Measurements from ENCODE around the gene OVAAL.

DNA sequence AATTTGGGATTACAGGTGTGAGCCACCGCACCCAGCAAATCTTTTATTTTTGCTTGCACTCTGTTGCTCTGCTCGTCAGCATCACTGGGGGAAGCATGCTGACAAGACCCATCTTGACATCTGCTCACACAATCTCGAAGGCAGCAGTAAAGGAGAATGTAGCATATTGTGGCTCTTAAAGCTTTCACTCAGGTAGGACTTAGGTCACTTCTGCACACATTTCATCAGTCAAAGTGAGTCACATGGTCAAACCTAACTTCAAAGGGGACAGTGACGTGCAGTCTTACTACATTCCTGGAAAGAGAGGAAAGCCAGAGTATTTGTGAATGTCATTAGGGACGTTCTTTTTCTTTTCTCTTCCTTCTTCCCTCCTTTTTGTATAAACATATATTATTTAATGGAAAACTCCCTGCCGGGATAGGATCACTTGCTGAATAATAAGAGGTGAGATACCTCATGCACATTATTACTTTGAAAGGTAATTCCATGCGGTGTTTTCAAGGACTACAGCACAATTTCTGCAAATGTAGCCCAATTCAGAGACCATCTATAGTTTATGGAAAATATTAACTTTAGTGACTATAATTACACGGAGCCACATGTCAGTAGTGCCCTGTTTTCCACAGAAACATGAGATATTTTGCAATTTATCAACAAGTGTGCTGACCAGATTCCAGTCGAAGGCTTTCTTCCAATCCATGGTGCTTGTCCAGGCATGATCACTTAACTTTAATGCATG is 37.1 kb upstream of the OVAAL start:
- no peak for TF ChIP-seq SP1 (IDR thresholded peaks at IDR 0.05)
- TF ChIP-seq BHLHE40 (IDR thresholded peaks at IDR 0.05; ENCODE audit: borderline replicate concordance), result no peak
- TF ChIP-seq ZNF384 (IDR thresholded peaks at IDR 0.05), result no peak
- TF ChIP-seq TARDBP (IDR thresholded peaks at IDR 0.05), result no peak
- TF ChIP-seq LEF1 (IDR thresholded peaks at IDR 0.05; ENCODE audit: borderline replicate concordance), result no peak
- TF ChIP-seq HDGF (IDR thresholded peaks at IDR 0.05; ENCODE audit: borderline replicate concordance), result no peak
- no peak for TF ChIP-seq FOXM1 (IDR thresholded peaks at IDR 0.05; ENCODE audit: borderline replicate concordance)
- no peak for TF ChIP-seq SUZ12 (IDR thresholded peaks at IDR 0.05)
- no peak for TF ChIP-seq FOXK2 (IDR thresholded peaks at IDR 0.05)
- no peak for TF ChIP-seq ELF4 (IDR thresholded peaks at IDR 0.05)
